ENCODE data around the gene BDKRB2.

BDKRB2 gene

DNA sequence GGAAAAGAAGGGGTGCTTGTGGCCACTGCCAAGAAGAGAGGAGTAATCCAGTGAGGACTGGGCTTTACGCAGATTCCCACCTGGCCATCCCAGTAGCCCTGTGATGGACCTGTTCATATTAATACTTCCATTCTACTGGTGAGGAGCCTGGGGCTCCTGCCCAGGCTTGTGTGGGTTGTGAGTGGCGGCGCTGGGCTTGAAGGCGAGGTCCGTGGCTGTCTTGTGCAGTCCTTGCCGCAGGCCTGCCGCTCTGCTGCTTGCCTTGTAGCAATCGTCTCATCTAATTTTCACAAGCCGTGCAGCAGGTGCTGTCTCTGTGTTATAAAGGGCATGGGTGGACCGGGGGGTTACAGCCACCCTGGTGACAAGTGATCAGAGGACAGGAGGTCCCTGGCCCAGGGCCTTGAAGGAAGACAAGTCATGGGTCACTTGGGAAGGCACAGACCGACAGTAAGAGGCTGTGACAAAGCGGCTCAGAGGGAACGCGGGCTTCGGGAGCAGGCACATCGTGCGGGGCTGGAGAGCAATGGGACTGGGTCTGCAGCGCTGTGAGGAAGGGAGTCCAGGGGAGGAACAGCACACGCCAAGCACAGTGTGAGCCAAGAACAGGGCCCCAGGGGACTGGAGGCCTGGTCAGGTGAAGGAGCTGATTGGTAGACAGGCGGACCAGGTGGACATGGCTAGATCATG is 7.3 kb upstream of the BDKRB2 start:
- no peak for DNase-seq (ENCODE audit: extremely low spot score)
- CTCF ChIA-PET: no interaction called here
- TF ChIP-seq, protein P1, sequence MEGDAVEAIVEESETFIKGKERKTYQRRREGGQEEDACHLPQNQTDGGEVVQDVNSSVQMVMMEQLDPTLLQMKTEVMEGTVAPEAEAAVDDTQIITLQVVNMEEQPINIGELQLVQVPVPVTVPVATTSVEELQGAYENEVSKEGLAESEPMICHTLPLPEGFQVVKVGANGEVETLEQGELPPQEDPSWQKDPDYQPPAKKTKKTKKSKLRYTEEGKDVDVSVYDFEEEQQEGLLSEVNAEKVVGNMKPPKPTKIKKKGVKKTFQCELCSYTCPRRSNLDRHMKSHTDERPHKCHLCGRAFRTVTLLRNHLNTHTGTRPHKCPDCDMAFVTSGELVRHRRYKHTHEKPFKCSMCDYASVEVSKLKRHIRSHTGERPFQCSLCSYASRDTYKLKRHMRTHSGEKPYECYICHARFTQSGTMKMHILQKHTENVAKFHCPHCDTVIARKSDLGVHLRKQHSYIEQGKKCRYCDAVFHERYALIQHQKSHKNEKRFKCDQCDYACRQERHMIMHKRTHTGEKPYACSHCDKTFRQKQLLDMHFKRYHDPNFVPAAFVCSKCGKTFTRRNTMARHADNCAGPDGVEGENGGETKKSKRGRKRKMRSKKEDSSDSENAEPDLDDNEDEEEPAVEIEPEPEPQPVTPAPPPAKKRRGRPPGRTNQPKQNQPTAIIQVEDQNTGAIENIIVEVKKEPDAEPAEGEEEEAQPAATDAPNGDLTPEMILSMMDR (IDR thresholded peaks at IDR 0.05; ENCODE audit: control extremely low read depth, extremely low read depth, low read depth, missing control alignments): no peak
- POLR2A ChIA-PET: no interaction called here

DNA sequence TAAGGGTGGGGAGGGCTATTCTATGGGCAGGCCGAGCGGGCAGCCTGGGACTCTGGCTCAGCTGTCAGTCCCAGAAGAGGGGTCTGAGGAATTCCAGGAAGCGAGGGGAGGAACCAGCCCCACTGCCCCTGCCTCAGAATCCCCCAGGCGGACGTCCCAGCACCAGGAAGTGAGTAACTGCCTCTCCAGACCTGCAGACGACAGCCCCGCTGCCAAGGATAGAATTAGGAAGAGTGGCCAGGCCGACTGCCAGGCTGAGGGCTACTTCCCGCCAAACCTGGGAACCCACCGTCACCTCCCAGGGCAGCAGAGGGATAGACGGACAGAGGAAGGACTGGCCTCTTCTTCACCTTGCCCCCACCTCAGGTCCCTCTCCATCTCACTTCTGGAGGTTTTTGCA is 6.7 kb upstream of the BDKRB2 start:
- DNase-seq (ENCODE audit: extremely low spot score): no peak
- ChIA-PET CTCF (no interaction called here), POLR2A (no interaction called here)
- TF ChIP-seq, protein P1 (IDR thresholded peaks at IDR 0.05; ENCODE audit: control extremely low read depth, extremely low read depth, low read depth, missing control alignments): no peak

DNA sequence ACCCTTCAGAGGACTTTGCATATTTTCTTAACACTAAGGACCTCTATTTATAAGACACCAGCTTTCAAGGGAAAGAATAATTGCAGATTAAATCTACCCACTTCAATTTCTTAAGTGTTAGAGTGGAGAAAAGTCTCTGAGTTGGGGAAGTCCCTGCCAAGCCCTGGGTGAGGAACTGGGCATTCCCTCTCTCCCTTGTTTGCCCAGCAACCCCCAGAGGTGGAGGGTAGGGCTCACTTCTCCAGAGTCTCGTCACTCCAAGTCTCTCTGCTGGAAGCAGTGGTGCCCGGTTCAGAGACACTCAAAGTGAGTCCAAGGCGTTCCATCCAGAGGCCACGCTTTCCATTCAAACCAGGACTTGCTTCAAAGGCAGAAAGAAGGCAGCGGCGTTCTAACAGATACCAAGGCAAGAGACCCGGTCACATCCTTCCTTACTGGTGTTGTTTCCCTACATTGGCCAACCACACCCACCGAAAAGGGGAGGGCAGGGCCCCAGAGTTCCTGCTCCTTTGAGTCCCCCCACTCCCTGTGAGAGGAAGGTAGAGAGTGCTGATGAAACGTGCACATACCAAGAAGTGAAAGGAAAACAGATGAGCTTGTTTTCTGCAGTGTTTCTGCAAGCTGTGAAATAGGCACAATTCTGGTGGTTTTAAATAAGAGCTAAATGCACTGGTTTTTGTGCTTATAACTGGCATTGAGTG is 6.1 kb upstream of the BDKRB2 start:
- TF ChIP-seq, protein P1 (IDR thresholded peaks at IDR 0.05; ENCODE audit: control extremely low read depth, extremely low read depth, low read depth, missing control alignments): no peak
- ChIA-PET CTCF (no interaction called here), POLR2A (no interaction called here)
- DNase-seq (ENCODE audit: extremely low spot score): no peak

DNA sequence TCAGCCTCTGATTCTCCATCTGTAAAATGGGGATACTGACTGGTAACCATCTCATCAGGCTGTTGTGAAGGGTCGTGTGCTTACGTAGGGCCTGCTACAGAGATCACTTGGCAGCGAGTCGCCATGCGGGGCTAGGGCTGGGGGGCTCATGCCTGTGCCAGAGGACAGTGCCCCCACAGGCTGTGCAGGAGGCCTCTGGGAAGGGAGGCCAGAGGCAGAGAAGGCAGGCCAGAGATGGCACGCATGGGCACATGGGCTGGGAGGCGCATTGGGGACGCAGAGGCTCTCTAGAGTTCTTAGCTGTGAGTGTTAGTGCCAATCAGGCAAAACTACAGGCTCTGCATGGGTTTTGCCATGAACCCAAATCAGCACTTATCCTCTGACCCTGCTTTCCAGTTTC is 3.5 kb upstream of the BDKRB2 start:
- TF ChIP-seq, protein P1 (IDR thresholded peaks at IDR 0.05; ENCODE audit: control extremely low read depth, extremely low read depth, low read depth, missing control alignments): no peak
- CTCF ChIA-PET: no interaction called here
- DNase-seq (ENCODE audit: extremely low spot score): no peak
- POLR2A ChIA-PET: no interaction called here

DNA sequence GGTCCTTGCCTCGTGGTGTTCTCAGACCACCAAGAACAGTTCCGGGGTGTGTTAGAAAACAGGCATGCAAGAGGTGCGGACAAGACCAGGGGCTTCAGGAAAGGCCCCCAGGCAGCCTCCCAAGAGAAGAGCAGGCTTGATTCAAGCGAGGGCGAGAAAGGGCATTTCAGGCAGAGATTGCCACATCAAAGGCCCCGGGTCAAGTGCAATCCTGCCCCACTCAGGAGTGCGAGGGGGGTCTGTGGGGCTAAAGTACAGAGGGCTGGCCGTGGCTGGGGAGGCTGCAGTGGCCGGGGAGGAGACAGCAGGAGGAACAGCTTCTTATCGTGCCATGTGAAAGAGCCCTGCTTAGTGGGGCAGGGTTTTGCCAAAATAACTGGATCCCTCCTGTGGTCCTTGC is 2.7 kb upstream of the BDKRB2 start:
- DNase-seq (ENCODE audit: extremely low spot score): no peak
- ChIA-PET POLR2A (no interaction called here), CTCF (no interaction called here)
- TF ChIP-seq, protein P1 (IDR thresholded peaks at IDR 0.05; ENCODE audit: control extremely low read depth, extremely low read depth, low read depth, missing control alignments): no peak

DNA sequence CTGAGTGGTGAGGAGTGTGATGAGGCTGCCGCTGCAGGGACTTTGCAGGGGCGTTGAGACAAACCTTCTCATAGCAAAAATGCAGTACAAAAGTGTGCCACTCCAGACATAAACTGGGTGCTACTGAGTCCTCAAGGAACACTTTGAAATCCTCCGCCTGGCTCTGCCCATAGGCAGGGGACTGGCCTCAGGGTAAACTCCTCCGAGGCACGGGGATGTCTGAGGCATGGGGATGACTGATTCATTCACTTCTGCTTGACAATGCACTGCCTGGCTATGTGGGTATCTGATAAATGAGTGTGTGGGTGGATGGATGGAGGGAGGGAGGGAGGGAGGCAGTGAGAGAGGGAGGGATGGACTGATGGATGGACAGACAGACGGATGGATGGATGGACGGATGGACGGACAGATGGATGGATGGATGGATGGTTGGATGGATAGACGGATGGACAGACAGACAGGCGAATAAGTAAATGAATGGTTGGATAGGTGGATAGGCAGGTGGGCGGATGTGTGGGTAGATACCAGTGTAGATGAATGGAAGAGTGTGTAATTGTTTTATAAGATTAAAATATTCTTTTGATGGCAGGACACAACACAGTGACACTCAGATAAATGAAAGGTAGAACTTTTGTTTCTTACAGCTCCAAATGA is 2.1 kb upstream of the BDKRB2 start:
- CTCF ChIA-PET: interaction anchor here (1.0 kb wide), 1 partner anchor 100 kb away, joined by 3 read pairs; no protein-coding TSS in a partner anchor
- no peak for DNase-seq (ENCODE audit: extremely low spot score)
- TF ChIP-seq, protein P1 (IDR thresholded peaks at IDR 0.05; ENCODE audit: control extremely low read depth, extremely low read depth, low read depth, missing control alignments): no peak
- POLR2A ChIA-PET: no interaction called here
